HAP-1 (cell line): Measurements from ENCODE around the gene ATP6V0C.

Source experiments
- DNase-seq, 2 experiments: peaks; one replicate each; pipeline ENCODE4 v3.0.0-alpha.2; 2016 to 2020; ENCODE audit warnings: low spot score in 2 of 2
- H3K27me3 ChIP-seq: fragments of 250-450 bp; sonication (Bioruptor Pico); 2 replicates; pipeline ENCODE4 v1.5.1; 2020; ENCODE audit warnings: low read depth, mild to moderate bottlenecking, moderate library complexity
- H3K36me3 ChIP-seq: fragments of 250-450 bp; sonication (Bioruptor Pico); replicated peaks from 2 replicates; pipeline ENCODE4 v1.5.1; 2020; ENCODE audit warnings: mild to moderate bottlenecking
- H3K4me1 ChIP-seq: fragments of 250-450 bp; sonication (Bioruptor Pico); 2 replicates; pipeline ENCODE4 v1.5.1; 2020; ENCODE audit warnings: mild to moderate bottlenecking
- H3K4me3 ChIP-seq: fragments of 250-450 bp; sonication (Bioruptor Pico); 2 replicates; pipeline ENCODE4 v1.5.1; 2020; ENCODE audit warnings: mild to moderate bottlenecking, moderate library complexity
- H3K9me3 ChIP-seq: fragments of 250-450 bp; sonication (Bioruptor Pico); 2 replicates; pipeline ENCODE4 v1.5.1; 2020; ENCODE audit warnings: mild to moderate bottlenecking, moderate library complexity
- in situ Hi-C: fragments of 300-500 bp; cut with MboI; formaldehyde crosslinking; loops from 3 replicates; pipeline ENCODE4 v1.14.3; 2020; ENCODE audit warnings: low sequenced_read_pairs, inconsistent platforms, mixed read lengths

Gene ATP6V0C

DNA sequence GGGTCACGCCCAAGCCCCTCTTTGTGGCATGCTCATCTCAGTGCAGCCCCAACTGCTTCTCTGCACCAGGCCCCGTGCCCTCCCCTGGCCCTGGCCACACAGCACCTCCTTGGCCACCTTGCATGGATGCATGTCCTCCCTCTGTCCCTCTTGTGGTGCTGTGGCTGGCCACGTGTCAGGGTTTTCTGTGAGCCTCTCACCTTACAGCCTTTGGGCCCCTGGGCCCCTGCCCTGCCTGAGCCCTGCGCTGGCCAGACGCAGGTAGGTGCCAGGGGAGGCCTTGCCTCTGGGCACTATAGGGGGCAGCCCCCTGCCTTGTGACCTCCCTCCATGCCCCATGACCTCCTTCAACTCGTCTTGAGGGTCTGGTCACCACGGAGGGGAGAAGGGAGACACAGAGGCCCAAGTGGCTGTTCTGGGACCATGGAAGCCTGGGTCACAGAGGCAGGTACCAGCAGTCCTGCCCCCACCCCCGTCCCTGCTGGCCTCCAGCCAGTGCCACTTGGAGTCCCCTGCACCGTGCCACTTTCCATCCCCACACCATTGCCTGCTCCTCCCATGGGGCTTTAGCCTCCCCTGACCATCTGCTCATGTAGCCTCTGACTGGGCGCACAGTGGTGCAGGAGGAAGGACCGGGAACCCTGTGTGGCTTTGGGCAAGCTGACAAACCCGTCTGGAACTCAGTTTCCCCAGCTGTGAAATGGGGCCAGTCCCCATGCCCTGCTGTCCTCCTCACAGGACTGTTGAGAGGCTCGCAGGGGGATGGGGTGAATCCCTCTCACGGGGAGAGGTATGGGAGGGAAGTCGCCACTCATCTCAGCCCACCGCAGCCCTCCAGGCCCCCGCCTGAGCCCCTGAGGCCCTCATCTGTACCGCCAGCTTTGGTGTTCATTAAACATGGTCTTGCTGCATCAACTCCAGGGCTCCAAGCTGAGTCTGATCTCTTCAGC, 11.5 kb upstream of the ATP6V0C start:
- in situ Hi-C loops, result loop anchor here (25.0 kb wide), 1 partner anchor 515 kb away; the partner anchor contains the start of genes GFER, NOXO1 and SYNGR3
- Histone ChIP-seq H3K4me3 (no peak overlapping the region), H3K36me3 (peaks cover 3% of the 10 kb centered on the region), H3K27me3 (no peaks in the 10 kb centered on the region), H3K9me3 (no peaks in the 10 kb centered on the region), H3K4me1 (peaks cover 5% of the 10 kb centered on the region; the same call in 1 of the 2 replicates)
- DNase-seq, result no peak

DNA sequence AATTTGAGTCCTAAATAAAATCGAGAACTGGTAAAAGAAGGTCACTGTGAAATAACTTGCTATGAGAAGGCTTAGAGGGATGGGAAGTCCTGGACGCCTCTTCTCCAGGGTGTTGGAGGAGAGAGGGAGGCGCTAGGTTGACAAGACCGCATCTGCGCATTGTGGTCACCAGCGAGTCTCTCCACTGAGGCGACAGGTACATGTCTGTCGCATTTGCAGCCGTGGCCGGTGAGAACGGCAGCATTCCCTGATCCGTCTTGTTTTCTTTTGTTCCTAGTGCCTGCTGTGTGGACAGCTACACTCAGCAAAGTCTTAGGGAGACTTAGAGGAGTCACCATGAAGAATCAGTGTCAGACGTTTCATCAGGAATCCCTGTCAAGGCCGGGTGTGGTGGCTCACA, 8.1 kb upstream of the ATP6V0C start:
- in situ Hi-C loops, result loop anchor here (25.0 kb wide), 1 partner anchor 518 kb away; the partner anchor contains the start of genes GFER, NOXO1 and SYNGR3
- Histone ChIP-seq H3K9me3 (no peaks in the 10 kb centered on the region), H3K4me3 (no peak overlapping the region), H3K27me3 (no peaks in the 10 kb centered on the region), H3K36me3 (no peaks in the 10 kb centered on the region), H3K4me1 (peaks cover 5% of the 10 kb centered on the region; the same call in 1 of the 2 replicates)
- no peak for DNase-seq

DNA sequence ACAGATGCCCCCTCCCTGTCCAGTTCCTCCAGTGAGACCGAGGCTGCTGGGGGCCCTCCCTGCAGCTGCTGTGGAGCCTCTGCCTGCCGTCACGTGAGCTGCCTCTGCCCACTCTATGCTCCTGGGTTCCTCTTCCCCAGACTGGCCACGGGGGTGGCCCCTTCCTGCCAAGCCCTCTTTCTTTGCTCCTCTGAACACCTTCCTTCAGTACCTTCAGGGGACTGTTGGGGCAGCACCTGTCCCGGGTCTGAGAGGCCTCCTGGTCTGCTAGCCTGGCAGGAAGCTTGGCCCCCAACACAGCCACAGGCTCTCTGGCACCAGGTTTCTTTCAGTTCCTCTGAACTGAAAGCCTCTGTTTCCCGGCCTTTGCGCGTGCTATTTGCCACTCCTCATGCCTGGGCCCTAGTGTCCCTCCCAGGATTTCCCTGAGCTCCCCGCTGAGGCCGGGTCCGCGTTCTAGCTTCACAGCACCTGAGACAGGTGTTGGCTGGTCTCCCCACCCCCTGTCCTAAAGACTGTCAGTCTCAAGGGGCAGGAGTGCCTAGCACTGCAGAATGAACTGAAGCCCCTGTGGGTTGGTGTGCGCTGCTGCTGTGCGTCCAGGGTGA, 6.6 kb upstream of the ATP6V0C start:
- DNase-seq, result no peak

DNA sequence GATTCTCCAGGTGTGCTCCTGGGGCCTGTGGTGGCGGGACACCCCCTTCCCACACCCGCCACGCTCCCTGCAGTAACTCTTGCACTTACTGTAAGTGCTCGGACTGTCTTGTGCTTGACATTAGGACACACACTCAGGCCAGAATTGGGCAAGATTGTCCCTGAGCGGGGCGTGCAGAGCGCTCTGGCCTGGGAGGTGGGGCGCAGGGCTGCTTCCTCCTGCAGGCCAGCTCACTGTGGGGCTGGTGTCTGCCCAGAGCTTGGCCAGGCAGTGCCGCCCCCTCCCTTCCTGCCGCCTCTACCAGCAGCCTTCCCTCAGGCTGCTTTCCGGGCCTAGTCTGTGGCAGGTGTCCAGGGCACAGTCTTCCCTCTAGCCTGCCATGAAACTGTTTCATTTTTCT, 6.1 kb upstream of the ATP6V0C start:
- Histone ChIP-seq H3K9me3 (no peaks in the 10 kb centered on the region), H3K36me3 (no peaks in the 10 kb centered on the region), H3K4me3 (no peak overlapping the region), H3K4me1 (no peaks in the 10 kb centered on the region), H3K27me3 (no peaks in the 10 kb centered on the region)
- in situ Hi-C loops, result loop anchor here (25.0 kb wide), 1 partner anchor 520 kb away; the partner anchor contains the start of genes GFER, NOXO1 and SYNGR3
- DNase-seq, result no peak

More for the DNA sequence above, 6.6 kb upstream of the ATP6V0C start:
- no peaks in the 10 kb centered on the region for H3K4me1 ChIP-seq
- no peaks in the 10 kb centered on the region for H3K36me3 ChIP-seq
- no peaks in the 10 kb centered on the region for H3K27me3 ChIP-seq
- in situ Hi-C loops, result loop anchor here (25.0 kb wide), 1 partner anchor 520 kb away; the partner anchor contains the start of genes GFER, NOXO1 and SYNGR3
- H3K4me3 ChIP-seq, result no peak overlapping the region
- H3K9me3 ChIP-seq, result no peaks in the 10 kb centered on the region

DNA sequence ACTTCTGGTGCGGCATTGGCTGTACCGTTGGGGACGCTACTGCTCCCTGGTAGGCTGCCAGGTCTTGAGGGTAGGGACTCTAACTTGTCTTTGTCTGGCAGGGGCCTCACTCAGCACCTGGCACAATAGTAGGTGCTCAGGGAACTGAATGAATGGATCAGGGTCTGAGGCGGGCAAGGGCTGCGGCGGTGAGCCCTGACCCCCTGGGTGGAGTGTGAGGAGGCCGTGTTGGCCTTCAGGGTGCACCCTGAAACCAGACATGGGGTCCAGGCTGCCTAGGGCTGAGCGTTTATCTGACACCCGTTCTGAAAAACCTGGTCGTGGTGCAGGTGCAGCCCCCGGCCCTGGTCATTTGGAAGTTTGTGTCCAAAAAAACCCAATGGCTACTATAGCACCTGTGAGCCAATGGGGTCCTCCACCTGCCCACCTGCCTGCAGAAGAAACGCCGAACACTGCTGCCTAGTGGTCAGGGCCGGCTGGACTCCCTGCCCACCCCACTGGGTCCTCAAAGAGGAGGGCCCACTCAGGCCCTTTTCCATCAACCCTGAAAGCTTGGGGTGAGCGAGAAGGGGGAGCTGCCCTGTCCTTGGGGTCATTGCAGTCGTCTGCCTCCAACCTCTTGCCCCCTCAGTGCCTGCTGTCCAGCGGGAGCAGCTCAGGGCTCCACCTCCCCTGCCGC, 4.9 kb upstream of the ATP6V0C start:
- H3K4me3 ChIP-seq, result no peak overlapping the region

DNA sequence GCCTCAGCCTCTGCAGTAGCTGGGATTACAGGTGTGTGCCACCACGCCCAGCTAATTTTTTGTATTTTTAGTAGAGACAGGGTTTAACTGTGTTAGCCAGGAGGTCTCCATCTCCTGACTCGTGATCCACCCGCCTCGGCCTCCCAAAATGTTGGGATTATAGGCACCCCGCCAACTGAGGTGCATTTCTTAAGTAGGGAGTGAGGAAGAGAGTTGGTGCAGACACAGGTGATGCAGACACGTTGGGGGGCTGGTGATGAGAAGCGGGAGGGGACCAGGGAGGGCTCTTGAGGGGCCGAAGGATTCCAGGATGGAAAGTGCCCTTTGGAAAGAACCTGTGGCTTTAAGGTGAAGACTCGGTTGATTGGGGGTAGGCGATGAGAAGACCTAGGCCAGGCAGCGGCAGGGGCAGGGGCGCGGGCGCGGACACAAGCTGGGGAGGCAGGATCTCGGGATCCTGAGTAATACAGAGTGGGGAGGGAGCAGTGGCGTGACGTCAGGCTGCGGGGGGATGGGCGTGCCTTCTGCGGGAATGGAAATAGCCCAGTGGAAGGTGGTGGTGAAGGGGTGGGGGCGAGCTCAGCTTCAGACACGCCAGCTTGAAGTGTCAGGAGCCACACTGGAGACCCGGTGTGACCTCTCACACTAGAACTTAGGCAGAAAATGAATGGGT, 2.5 kb upstream of the ATP6V0C start:
- H3K36me3 ChIP-seq, result no peaks in the 10 kb centered on the region; the same call in 1 of the 2 replicates
- no peaks in the 10 kb centered on the region for H3K27me3 ChIP-seq
- no peaks in the 10 kb centered on the region for H3K9me3 ChIP-seq
- no peak for DNase-seq
- peaks cover 5% of the 10 kb centered on the region for H3K4me1 ChIP-seq
- in situ Hi-C loops, result loop anchor here (25.0 kb wide), 1 partner anchor 524 kb away; the partner anchor contains the start of genes GFER, NOXO1 and SYNGR3
- H3K4me3 ChIP-seq, result no peak overlapping the region

More for the DNA sequence above, 4.9 kb upstream of the ATP6V0C start:
- DNase-seq, result no peak
- in situ Hi-C loops, result loop anchor here (25.0 kb wide), 1 partner anchor 522 kb away; the partner anchor contains the start of genes GFER, NOXO1 and SYNGR3
- H3K36me3 ChIP-seq, result no peaks in the 10 kb centered on the region
- H3K27me3 ChIP-seq, result no peaks in the 10 kb centered on the region
- no peaks in the 10 kb centered on the region for H3K9me3 ChIP-seq
- H3K4me1 ChIP-seq, result peaks cover 5% of the 10 kb centered on the region

DNA sequence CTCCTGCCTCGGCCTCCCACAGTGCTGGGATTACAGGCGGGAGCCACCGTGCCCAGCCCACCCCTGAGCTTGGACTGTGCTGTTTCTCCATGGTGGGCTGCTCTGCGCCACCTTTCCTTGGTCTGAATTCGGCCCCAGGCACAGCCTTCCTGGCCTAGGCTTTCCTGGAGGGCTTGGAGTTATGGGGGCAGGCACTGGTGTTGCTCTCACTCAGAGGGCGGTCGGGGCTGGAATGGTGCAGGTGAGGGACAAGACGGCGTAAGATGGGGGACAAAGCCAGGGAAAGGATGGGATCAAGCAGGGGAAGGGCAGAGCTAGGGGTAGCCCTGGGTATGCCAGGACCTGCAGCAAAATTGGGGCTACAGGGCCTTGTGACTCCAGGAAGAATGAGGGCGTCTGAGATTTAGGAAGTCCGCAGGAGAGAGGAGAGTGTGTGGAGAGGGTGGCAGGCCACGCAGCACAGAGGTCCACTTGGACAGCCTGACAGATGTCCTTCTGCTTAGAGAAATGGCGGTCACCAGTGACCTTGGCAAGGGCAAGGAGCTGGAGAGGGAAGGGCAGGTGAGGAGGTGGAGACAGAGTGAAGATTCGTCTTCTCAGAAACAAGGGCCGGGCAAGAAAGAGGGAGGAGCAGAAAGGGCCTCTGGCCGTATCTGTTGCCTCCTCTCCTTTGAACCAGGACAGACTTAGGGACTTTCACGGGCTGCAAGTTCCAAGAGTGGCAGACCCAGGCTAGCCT, 1.6 kb upstream of the ATP6V0C start:
- Histone ChIP-seq H3K36me3 (no peaks in the 10 kb centered on the region; the same call in 1 of the 2 replicates), H3K27me3 (no peaks in the 10 kb centered on the region), H3K4me1 (peaks cover 5% of the 10 kb centered on the region), H3K9me3 (no peaks in the 10 kb centered on the region), H3K4me3 (no peak overlapping the region)
- DNase-seq, result no peak
- in situ Hi-C loops, result loop anchor here (25.0 kb wide), 1 partner anchor 525 kb away; the partner anchor contains the start of genes GFER, NOXO1 and SYNGR3

DNA sequence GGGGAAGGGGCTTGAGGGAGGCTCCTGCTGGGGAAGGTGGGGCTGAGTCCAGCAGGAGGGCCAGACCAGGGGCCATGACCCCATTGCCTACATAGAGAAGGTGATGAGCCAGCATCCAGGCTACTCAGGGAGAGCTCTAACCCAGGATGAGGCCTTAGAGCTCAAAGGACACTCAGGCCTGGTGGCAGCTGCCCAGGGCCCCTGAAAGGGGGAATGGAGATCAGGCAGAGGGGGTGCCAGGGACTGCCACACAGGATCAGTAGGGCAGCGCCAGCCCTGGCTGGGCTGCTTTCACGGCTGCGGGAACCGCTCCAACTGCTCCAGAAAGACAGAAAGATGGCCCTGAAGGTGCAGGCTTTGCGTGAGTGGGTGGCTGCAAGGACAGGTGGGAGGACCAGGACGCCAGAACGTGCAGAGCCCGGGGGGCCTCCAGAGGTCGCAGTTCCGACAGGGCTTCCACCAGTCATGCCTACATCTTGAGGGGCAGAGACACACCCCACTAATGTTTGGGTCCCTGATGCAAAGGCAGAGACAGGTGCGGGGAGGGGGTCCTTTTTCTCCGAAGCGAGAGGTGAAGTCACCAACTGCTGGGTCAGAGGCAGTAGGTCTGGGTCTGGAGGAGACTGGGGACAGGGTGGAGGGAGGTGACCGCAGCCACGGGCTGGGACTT, 882 bp upstream of the ATP6V0C start:
- H3K4me3 ChIP-seq, result peak overlapping the region; percentile 89

DNA sequence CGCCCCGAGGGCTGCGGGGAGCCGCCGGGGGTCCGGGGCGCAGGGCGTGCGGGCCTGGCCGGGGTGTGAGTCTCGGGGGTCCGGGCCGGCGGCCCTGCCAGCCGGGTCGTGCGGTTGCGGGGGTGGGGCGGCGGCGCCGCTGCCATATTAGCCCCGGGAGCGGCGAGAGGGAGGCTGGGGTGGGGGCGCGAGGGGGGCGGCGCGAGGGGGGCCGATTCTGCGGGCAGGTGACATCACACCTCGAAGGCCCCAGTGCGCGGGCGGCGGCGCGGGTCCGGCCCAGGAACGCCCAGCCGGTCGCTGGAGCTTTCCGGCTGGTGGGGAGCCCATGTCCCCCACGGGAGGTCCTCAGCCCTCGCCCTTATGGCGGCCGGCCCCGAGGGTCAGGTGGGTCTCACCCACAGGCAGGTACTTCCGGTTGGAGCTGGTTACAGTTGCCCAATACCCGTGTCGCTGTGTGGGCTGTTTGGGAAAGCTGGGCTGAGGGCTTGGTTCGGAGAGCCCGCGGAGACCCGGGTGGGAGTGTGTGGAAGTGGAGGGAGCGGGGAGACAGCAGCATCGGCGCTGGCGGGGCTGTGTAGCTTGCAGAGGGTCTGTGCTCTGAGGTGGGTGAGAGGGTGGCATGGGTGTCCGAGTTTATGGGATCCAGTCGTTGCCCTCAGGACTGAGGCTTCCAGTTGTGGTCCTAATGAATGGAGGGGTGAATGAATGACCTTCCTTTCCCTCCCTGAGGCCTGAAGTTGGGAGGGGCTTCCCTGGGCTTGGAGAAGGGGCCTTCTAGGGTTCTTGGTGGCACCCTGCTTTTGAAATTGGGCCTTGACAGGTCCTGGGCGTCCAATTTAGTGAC, 804 bp downstream of the ATP6V0C start:
- Histone ChIP-seq H3K9me3 (no peaks in the 10 kb centered on the region), H3K36me3 (peaks cover 6% of the 10 kb centered on the region), H3K27me3 (no peaks in the 10 kb centered on the region), H3K4me1 (peaks cover 5% of the 10 kb centered on the region), H3K4me3 (peak overlapping the region; percentile 89)
- no peak for DNase-seq
- in situ Hi-C loops, result loop anchor here (25.0 kb wide), 1 partner anchor 527 kb away; the partner anchor contains the start of genes GFER, NOXO1 and SYNGR3

More for the DNA sequence above, 882 bp upstream of the ATP6V0C start:
- H3K27me3 ChIP-seq, result no peaks in the 10 kb centered on the region
- no peak for DNase-seq
- in situ Hi-C loops, result loop anchor here (25.0 kb wide), 1 partner anchor 526 kb away; the partner anchor contains the start of genes GFER, NOXO1 and SYNGR3
- peaks cover 5% of the 10 kb centered on the region for H3K4me1 ChIP-seq
- H3K9me3 ChIP-seq, result no peaks in the 10 kb centered on the region
- H3K36me3 ChIP-seq, result no peaks in the 10 kb centered on the region; the same call in 1 of the 2 replicates

DNA sequence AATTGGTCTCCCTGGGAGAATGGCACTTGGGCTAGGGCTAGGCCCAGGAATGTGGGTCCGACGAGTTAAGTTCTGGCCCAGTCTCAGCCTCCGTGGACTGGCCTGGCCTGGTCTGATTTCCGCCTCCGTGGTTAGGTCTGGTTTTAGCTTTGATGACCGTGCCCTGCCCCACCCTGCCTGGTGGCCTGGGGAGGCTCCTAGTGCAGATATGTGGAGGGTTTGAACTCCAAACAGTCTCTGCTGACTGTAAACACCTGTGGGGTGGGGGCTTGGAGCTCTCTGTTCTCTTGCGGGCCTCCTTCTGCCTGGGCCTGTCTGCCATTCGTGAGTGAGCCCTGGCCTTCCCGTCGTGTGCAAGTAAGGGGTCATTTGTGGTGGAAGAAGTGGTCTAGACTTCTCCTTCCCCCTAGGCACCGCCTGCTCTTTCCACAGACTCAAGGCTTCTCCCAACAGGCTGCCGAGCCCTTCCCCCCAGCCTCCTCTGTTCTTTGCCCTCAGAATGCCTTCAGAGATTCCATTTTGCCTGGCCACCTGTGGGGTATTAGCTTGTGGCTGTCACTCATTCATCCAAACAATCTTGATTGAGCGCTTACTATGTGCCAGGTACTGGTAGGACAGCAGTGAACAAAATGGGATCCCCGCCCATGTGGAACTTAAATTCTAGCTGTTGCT, 1.6 kb downstream of the ATP6V0C start:
- no peaks in the 10 kb centered on the region for H3K27me3 ChIP-seq
- DNase-seq, result no peak
- H3K4me1 ChIP-seq, result peaks cover 5% of the 10 kb centered on the region
- no peaks in the 10 kb centered on the region for H3K9me3 ChIP-seq
- H3K36me3 ChIP-seq, result peaks cover 6% of the 10 kb centered on the region
- H3K4me3 ChIP-seq, result peak overlapping the region; percentile 89
- in situ Hi-C loops, result loop anchor here (25.0 kb wide), 1 partner anchor 528 kb away; the partner anchor contains the start of genes GFER, NOXO1 and SYNGR3
